HG02852 (cell line): Measurements from ENCODE around the gene SERPINC1.
A peak's percentile ranks its signal among the peaks of the same experiment; 100 is the strongest.
"Not testable (repeated sequence)": the region's sequence is repeated elsewhere in the genome, so short reads cannot be mapped to it uniquely, and the experiment has no call there.

Experiments
- ATAC-seq: cut with Tn5 transposase; IDR thresholded peaks from one replicate; pipeline ENCODE4 v1.9.1; 2021; ENCODE audit warnings: mild to moderate bottlenecking, moderate library complexity; ENCODE audit not compliant: unreplicated experiment

The SERPINC1 gene

DNA sequence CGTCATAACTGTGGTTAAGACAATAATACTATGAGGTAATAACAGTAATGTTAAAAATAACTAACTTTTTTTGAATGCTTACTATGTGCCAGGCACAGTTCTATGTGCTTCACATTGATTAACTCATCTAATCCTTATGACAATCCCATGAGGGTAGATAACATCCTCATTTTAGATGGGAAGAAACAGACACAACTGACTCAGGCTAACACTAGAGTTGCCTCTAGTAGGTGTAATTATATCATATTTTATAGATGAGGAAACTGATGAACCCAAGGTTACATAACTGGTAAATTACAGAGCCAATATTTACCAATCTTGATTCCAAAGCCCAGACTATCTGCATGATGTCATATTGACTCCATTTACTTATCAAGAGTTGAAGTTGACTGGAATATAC, 23.5 kb downstream of the SERPINC1 start:
- no peak for ATAC-seq

DNA sequence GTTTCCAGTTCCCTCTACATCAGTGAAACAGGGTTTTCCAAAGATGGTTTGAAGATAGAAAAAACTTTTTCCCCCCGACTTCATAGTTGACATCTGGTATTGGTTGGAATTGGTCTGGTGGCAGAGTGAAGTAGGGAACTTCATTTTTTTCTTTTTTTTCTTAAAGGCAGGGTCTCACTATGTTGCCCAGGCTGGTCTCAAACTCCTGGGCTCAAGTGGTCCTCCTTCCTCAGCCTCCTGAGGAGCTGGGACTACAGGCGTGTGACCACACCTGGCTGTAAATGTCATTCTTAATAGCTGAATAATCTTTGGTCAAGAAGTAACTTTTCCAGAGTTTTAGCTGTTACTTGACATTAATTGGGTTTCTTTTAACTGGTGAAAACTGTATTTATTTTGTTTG, 27.2 kb downstream of the SERPINC1 start:
- no peak for ATAC-seq

DNA sequence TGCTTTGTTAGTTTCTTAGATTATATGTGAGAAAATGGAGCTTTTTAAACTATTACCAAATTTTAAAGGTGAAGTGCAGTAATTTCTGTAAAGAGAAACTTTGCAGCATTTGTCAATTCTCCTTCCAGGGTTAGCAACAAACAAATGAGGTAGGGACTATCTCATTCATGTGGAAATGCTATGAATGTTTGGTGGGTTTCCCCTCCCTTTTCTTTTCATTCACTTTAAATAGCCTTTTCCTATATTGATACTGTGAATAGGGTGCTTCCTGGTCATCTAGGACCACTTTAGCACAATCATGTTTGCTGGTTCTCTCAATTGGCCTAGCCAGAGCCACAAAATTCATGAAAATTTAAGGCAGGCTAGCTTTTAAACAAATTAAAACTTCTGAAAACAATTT, 28.4 kb downstream of the SERPINC1 start:
- ATAC-seq: no peak

DNA sequence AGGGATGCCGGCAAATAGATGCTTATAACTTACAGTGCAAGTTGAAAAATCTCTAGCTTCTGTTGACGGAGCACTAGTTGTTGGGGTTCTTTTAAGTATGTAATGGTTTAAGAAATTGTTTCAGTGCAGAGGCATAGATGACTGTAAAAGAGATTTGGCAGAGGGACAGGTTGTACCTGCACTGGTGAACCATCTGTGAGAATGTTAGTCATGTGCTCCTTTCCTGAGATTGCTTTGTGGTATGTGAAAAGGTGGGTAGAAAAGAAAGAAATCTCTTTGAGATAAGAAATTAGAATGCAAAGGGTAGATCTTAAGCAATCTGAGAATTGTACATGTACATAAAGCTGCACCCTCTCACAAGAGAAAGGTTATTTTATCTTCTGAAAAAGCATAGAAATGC, 29.5 kb downstream of the SERPINC1 start:
- ATAC-seq: no peak

DNA sequence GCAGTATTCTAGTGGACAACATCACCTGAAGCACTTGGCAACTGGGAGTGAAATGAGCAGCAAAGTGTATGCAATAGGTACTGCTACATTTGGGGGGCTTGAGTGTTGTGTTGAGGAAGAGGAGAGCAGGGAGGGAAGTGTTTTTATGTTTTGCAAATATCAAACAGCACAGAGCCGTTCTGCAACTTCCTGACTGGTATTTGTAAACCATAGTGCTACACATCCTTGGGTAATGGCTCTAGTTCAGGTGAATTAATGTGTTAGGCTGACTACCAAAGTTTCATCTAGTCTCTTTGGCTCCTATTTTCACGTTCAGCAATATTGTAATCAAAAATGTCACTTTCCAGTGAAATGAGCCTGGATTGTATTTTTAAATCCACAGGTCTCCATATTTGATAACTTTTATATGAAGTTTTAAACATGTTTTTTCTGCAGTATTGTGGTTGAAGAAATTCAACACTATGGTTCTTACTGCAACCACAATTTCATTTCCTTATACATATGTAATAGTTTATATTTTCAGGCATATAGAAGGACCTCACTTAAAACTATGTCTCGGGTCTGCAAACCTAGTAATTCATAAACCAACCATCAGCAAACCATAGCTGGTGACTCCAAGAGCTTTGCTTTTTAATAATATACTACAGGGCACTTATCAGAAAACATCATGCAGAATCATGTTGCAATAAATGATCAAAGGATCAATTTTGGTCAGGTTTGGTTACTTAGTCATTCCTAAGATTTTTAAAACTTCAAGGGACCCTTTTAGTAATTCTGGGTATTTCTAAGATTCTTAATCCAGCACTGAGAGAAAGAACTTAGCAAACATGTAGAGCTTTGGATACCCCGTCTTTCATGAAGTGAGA, 30.1 kb downstream of the SERPINC1 start:
- ATAC-seq: no peak

DNA sequence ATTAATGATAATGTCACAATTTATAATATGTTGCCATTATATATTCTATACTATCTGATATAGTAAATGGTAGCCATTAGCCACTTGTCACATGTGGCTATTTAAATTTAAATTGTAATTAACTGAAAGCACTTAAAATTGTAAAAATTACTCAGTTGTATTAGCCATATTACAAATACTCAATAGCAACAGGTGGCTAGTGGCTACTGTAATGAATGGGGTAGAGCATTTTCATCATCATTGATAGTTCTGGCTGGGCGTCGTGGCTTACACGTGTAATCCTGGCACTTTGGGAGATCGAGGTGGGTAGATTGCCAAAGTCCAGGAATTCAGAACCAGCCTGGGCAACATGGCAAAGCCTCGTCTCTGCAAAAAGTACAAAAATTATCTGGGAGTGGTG, 32.4 kb downstream of the SERPINC1 start:
- ATAC-seq: no peak

DNA sequence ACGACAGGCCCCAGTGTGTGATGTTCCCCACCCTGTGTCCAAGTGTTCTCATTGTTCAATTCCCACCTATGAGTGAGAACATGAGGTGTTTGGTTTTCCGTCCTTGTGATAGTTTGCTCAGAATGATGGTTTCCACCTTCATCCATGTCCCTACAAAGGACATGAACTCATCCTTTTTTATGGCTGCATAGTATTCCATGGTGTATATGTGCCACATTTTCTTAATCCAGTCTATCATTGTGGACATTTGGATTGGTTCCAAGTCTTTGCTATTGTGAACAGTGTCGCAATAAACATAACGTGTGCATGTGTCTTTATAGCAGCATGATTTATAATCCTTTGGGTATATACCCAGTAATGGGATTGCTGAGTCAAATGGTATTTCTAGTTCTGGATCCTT, 36.0 kb downstream of the SERPINC1 start:
- ATAC-seq: not testable (repeated sequence)

DNA sequence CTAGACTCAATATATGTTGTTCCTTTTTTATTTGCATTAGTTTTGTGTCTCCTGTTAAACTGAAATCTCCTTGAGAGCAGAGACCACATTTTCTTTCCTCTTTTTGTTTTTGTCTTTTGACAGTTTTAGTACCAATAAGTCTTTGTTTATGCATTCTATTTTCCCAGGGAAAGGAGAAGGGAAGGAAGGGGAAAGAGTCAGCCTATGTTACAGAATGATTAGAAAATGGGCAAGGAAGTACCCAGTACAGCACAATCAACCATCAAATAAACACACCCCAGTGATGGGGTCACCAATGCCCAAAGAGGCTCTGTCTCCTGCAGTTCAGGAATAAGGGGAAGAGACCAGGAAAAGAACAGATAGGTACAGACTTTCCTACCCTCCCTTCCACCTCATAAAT, 38.9 kb downstream of the SERPINC1 start:
- no peak for ATAC-seq

DNA sequence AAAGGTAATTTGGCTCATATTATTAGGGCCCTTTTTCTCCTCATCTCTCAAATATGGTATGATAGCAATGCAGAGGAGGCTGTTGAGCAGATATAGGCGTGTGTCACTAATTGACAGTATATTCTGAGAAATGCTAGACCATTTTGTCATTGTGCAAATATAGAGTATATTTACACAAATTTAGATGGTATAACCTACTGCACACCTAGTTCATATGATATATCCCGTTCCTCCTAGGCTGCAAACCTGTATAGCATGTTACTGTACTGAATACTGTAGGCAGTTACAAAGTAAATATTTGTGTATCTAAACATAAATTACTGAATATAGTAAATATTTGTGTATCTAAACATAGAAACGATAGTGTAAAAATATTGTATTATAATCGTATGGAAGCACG, 40.4 kb downstream of the SERPINC1 start:
- no peak for ATAC-seq

DNA sequence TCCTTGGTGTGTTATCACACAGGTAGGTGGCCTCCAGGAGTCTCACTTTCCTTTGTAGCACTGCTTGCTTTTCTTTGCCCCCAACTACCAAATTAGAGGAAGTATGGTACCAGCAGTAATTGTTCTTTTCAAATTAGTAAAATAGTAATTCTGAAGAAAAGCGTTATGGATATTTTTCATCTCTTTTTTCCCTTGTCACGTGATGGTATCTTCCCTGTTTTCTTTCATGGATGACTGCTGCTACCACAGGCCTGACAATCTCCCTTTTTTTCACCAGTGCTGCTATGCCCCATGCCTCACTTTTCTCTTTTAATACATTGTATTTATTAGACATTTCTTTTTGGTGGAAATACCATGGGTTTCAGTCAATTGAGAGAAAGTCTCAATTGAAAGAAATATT, 45.6 kb downstream of the SERPINC1 start:
- no peak for ATAC-seq

DNA sequence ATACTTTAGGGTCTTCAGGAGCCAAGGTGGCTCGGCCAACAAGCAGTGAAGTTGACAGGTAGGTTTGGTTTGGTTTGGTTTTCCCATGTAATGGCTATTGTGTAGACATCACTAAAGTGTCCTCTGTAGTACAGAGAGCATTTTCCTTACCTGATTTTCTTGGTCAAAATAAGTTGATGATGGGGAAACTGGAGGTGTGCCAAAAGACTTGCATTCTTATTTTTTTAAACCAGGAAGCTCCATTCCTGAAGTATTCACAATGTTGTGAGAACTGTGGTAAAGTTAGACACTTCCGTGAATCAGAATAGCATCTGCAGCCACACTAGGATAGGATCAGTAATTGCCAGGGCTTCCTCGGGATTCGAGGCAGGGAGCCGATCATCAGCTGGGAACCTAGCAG, 46.0 kb downstream of the SERPINC1 start:
- ATAC-seq: no peak

DNA sequence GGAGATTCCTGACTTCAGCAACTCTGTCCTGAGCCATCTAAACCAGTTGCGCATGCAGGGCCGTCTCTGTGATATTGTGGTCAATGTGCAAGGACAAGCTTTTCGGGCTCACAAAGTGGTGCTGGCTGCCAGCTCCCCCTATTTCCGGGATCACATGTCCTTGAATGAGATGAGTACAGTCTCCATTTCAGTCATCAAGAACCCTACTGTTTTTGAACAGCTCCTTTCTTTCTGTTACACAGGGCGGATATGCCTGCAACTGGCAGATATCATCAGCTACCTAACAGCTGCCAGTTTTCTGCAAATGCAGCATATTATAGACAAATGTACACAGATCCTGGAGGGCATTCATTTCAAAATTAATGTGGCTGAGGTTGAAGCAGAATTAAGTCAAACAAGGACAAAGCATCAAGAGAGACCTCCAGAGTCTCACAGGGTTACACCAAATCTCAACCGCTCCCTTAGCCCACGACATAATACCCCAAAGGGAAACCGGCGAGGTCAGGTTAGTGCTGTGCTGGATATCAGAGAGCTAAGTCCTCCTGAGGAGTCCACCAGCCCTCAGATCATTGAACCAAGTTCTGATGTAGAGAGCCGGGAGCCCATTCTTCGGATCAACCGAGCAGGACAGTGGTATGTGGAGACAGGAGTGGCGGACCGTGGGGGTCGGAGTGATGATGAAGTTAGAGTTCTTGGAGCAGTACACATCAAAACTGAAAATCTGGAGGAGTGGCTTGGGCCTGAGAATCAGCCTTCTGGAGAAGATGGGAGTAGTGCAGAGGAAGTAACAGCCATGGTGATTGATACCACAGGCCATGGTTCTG, 46.7 kb downstream of the SERPINC1 start:
- ATAC-seq: peak; percentile 22

DNA sequence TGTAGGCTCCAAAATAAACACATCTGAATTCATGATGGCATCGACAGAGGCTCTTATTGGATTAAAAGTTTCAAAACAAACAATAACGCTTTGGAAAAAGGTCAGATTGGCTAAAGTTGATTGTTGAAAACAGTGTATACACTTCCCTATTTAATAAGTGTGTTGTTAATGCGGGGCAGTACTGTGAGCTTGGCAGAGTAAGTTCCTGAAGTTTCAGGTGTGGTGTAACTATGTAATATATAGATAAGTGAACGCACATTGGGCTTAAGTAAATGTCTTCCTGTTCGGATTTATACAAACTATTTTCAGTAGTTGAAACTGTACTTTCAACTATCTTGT, 48.1 kb downstream of the SERPINC1 start:
- no peak for ATAC-seq

DNA sequence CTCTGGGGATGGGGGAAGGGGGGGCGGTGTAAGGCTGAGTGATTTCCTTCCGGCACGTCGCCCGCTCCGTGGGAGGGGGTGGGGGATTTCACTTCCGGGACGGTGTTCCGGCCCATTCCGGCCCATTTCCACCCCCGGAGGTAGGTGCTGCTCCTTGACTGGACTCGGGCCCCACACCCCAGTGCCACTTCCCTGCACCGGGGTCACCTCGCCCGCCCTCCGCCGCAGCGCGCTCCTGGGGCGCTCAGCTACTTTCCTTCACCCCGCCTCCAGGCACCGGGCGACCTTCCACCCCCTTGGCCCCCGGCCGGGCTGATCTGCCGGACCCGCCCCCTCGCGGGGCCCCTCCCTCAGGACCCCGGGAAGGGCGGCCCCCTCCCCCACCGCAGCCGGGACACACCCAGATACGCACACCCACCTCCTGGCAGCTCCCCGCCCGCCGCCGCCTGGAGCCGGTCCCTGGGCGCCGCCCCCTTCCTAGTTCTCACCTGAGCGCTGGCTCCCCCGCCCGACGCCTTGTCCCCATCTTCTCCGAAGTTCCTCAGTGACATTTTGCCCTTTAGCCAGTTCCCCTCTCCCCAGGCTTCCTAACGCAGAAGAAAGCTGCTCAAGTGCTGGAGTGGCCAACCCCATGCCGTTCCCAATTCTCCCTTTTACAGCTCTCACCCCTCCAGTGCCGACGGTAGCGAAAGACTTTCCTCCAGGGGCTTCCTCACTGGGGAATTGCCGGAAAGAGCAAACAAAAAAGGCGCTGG, 48.7 kb downstream of the SERPINC1 start, which contains the start of gene ZBTB37:
ZBTB37 (plus strand) TSS at position 115 of the 755 bp plus-strand sequence. CDS start 1,846 bp downstream, outside the sequence.
- ATAC-seq: peak; percentile 59

DNA sequence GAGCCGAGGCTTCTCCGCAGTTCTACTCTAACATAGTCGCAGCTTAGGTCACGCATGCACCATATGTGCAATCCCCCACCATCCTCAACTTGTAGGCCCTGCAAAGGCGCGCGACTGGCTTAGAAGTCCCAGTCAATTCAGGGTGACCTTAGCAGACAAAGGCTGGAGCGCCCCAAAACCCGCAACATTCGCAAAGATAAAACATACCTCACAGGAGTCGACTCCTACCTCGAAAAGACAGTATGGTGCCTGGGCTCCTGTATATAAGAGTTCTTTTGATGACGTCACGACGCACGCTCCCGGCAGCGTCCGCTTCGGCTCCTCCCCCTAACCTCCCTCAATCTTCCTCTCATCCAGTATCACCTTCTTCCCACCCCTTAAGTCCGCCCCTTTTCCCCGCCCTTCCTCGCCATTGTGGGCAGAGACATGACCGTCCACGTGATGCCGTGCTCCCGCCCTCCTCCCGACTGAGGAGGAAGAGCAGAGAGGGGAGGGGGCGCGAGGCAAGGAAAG, 49.3 kb downstream of the SERPINC1 start, which contains the start of gene GAS5:
GAS5 (minus strand) TSS at position 237 of the 513 bp plus-strand sequence.
- ATAC-seq: peak; percentile 60

DNA sequence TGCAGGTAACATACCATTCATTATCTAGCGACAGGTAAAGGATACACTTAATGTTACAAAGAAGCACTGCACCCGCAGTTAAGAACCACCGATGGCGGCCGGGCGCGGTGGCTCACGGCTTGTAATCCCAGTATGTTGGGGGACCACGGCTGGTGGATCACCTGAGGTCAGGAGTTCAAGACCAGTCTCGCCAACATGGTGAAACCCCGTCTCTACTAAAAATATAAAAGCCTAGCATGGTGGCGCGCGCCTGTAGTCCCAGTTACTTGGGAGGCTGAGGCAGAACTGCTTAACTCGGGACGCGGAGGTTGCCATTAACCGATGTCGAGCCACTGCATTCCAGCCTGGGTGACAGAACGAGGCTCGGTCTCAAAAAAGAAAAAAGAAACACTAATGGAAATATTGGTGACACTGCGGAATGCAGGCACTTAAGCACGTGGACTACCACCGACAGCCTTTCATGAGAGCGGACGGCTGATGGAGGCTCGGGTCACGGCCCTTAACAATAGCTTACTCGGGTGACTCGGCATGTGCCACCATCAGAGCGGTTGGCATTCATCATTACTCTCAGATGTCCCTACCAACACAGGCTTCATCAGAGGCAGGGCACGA, 49.9 kb downstream of the SERPINC1 start:
- ATAC-seq: no peak

DNA sequence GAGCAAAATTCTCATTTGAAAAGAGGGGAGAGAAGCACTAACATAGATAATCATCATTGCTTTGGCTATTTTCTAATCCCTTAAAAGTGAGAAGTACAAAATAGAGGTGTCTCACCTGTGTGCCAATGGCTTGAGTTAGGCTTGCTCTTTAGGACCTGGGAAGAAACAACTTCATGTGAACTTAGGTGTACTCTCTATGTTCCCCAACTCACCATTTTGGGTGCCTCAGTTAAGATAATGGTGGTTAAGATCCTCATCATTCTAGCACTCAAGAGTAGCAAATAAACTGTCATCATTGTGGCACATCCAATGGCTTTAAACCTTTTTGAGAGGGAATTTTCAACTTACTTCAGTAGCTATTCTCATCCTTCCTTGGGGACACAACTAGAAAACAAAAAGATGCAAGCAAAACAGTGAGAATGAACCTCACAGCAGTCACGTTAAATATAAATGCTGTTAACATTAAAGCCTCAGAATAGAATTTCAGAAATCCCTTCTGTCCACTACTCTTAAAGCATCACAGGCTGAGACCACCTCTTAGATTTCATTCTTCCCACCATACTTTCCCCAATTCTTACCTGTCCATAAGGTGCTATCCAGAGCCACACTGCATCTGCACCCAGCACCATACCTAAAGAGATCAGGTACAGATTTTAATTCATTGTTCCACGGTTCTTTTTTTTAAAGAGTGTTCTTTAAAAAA, 50.6 kb downstream of the SERPINC1 start:
- ATAC-seq: no peak

DNA sequence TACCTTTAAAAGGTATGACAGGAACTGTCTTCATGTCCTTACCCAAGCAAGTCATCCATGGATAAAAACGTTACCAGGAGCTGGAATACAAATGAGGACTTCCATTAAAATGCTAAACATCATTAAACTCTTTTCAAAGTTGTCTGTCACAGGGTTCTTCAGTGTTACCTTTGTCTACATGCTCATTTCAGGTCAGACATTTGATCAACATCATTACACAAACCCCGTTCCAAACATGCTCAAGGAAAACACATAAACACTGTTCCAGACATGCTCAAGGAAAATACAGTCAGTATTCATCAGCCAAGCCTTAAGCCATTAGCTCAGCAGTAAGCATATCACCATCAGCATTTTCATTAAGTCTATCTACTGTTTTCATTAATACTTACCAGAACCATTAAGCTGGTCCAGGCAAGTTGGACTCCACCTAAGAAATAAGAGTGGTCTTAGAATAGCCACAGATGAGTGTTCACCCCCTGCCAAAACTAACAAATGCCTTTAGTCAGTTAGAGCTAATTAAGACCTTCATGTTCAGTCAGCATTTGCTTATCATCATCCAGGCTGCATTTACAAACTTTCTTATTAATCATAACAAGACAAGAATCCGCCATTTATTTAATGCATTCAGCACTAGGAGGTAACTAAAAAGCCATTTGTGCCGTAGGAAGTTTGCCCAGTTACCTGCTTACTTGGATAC, 51.5 kb downstream of the SERPINC1 start:
- ATAC-seq: no peak

DNA sequence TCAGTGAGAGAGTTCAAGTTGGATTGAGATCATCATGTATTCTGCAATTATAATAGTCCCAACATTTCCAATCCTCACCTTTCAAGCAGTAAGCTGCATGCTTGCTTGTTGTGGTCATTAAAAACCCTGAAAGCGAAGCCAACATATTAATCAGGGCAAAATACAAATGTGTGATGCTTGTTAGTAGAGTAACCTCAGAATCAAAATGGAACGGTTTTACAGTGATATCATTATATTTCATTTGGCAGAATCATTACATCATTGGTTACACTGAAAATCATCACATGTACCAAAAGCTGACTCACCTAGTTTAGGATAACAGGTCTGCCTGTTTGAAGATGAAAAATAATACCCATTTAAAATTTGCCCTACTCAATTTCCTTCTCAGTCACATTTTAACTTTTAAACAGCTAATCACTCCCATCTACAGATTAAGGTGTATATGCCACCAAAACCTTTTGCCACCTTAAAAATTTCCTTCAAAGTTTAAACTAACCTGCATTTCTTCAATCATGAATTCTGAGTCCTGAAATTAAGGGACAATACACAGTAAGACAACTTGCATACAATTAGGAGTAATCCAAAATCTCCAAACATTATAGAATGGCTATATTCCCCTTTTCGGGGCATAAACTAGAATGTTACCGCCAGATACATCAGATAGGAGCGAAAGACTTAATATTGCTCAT, 52.8 kb downstream of the SERPINC1 start:
- no peak for ATAC-seq
